ENCODE results near the gene SPAG7.

DNA sequence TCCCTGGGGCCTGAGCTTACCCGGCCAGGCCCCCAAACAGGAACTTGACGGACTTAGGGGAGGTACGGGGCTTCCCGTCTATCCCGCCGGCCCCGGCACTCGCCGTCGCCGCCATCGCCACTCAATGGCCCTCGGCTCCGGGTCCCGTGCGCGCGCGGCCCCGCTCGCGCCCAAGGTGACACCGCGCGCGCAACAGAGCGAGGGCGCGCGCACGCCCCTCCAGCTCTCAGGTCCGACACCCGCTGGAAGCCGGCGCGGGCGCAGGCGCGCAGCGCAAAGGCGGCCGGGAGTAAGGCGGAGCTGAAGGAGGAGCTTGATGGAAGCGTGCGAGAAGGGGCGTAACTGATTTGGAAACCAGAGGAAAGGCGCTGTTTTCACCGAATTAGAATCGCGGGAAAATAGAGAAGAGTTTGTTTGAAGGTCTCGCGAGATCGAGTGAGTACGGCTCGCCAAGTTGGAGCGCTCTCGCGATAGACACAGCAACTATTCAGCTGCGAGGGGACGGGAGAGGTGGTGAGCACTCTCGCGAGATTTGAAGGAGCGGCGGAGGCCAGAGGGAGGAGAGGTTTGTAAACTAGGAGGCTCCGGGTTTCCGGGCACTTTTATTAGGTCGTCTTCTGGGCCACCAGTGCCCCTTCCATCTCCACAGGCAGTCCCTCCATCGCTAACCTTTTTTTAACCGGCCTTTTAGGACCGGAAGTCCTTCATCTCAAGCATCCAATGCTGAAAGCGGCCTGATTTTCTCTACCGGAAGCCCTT lies 27.6 kb downstream of the SPAG7 start, which contains the start of the genes RNF167 and SLC25A11:
- peak; percentile 95 for TF ChIP-seq KLF8 (tag by site-specific recombination; IDR thresholded peaks at IDR 0.05)
- no peak for TF ChIP-seq CTCF (tag by site-specific recombination; IDR thresholded peaks at IDR 0.05)
- no peak for TF ChIP-seq ZNF114 (tag by site-specific recombination; IDR thresholded peaks at IDR 0.05)
- TF ChIP-seq ZBTB17 (tag by site-specific recombination; IDR thresholded peaks at IDR 0.05) = peak; percentile 76
- no peak for TF ChIP-seq PRDM6 (tag by site-specific recombination; IDR thresholded peaks at IDR 0.05)
- no peak for TF ChIP-seq ZNF214 (tag by site-specific recombination; IDR thresholded peaks at IDR 0.05; ENCODE audit: borderline replicate concordance)
- TF ChIP-seq MEIS1 (CRISPR knock-in tag; IDR thresholded peaks at IDR 0.05; ENCODE audit: borderline replicate concordance) = no peak
- no peak for TF ChIP-seq BCL11A (tag by site-specific recombination; IDR thresholded peaks at IDR 0.05; ENCODE audit: low read depth)
- no peak for TF ChIP-seq ZBTB49 (tag by site-specific recombination; IDR thresholded peaks at IDR 0.05; ENCODE audit: low read depth)
